DLD1 (cell line): ENCODE results near the gene SHC4.
"Not testable (repeated sequence)": the region's sequence is repeated elsewhere in the genome, so short reads cannot be mapped to it uniquely, and the experiment has no call there.

Source experiments
- in situ Hi-C: cut with HindIII; loops from 2 replicates; pipeline ENCODE4 v1.10.0; 2017; ENCODE audit warnings: low sequenced_read_pairs

Gene SHC4

DNA sequence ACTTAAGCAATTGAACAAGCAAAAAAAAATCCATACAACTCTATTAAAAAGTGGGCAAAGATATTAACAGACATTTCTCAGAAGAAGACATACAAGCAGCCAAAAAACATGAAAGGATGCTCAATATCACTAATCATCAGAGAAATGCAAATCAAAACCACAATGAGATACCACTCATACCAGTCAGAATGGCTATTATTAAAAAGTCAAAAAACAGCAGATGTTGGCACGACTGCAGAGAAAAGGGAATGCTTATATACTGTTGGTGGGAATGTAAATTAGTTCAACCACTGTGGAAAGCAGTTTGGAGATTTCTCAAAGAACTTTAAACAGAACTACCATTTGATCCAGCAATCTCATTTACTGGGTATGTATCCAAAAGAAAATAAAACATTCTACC, 7.2 kb upstream of the SHC4 start:
- in situ Hi-C loops, result not testable (repeated sequence)

DNA sequence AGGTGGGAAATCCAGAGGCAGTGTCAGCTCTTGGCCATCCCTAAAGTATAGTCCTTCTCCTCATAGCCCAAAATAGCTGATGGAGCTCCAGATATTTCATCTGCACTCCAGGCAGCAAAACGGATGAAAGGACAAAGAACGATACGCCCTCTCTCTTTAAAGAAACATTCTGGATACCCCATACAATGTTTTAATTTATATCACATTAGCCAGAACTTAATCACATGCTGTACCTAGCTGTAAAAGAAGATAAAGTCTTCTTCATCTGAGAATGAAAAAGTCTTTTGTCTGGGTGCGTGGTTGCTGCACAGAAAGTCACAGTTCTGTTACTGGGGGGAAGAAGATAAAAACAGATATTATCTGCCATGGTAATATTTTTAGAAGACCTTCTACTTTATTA, 4.3 kb upstream of the SHC4 start:
- in situ Hi-C loops, result no loop called here

- in situ Hi-C loops, result no loop called here
Observed at GRCh38 chr15:48967336-48967735, 3.6 kb upstream of the SHC4 start.

DNA sequence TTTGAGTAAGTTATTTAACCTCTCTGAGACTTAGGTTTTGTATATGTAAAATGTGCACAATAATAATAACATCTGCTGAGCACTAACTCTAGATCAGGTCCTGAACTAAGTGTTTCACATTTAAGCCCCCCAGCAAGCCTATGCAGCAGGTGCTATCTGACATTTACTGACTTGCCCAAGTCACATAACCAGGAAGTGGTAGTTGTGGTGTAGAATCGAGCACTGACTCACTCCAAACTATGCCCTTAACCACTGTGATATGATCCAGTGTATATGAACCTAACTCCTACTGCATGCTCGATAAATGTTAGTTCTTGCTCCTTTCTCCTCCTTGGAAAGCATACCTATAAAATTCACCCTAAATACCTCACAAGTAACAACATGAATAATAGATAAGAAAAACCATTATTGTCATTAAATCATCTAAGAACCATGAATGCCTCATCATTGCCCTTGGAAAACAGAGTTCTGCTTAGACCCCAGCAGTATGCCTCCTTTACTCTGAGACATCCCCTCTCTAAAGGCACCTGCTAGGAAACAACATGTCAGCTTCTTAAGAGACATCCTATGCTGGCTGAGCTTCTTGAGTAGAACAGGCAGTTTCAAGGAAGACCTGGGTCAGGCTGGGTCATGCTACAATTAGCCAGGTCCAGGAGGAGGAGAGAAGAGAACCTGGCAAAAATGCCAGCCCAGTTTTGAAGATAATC, 3.0 kb upstream of the SHC4 start:
- in situ Hi-C loops, result no loop called here

- in situ Hi-C loops, result no loop called here
Observed at GRCh38 chr15:48965972-48966371, 2.3 kb upstream of the SHC4 start.

- in situ Hi-C loops, result no loop called here
Observed at GRCh38 chr15:48964898-48965297, 1.2 kb upstream of the SHC4 start.

- in situ Hi-C loops, result no loop called here
Observed at GRCh38 chr15:48962662-48963523, 826 bp downstream of the SHC4 start.

DNA sequence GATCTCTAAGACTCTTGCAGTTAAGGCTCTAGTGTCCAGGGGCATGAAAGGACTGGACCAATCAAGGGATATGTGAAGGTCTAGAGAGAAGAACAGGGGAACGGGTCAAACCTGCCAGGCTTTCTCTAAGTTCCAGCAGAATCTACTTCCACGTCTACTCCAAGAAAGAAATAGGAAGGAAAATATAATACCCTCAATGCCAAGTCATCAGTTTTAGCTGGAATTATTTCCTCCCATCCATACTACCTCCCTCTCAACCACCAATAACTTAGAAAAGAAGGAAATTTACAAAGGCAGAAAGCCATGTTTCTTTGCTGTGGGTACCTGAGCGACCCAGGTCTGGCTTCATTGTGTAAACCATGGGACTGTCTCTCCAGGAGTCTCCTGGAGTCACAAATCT, 7.8 kb downstream of the SHC4 start:
- in situ Hi-C loops, result no loop called here

DNA sequence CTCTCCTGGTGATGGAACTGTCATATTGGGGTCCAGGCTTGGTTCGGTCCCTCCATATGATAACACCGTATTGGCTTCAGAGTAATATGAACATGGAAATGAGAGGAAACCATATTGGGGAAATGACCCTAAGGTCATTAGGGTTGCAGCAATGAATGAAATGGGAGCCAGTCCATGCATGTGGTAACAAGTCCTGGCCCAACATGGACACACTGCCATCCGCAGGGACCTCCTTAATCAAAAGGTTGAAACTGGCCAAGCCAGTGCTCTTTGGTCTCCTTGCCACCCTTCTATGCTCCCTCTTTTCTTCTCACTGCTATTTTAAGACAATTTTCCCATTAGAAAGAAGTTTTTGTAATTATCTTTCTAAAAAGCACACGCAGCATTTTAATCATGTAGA, 8.3 kb downstream of the SHC4 start:
- in situ Hi-C loops, result no loop called here

DNA sequence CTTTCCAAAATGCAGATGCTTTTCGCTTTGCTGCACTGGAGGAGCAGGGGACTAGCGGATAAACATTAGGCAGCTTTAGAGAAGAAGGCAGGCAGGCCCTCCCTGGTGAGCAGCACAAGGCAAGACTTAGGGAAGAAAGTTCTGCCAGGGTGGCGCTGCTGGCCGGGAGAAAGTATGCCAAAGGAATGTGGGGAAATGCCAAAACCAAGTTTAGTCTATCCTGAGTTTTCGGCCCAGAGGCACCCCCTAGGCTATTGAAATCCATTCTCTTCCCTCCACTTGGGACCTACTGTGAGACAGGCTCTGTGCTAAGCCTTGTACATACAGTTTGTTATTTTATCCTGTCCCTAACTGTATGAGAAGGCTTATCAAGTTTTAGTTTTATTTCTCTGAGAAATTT, 9.2 kb downstream of the SHC4 start:
- in situ Hi-C loops, result no loop called here

DNA sequence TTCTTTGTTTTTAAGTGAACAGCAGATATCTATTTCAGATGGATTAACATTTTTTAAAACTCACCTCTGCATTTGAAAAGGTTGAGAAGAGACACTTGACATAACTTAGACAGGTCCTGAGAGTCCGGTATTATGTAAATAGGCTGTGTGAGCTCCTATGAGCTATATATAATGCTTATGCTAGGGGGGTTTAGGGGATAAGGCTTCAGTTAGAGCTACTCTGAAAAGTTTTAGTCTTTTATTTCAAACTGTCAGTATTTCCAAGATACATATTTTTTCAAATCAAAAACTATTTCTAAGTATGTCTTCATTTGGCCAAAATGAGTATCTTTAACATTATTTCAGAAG, 16.9 kb downstream of the SHC4 start:
- in situ Hi-C loops, result no loop called here

GRCh38 chr15:48946074-48946839, 17.5 kb downstream of the SHC4 start:
- in situ Hi-C loops, result no loop called here

GRCh38 chr15:48945386-48945785, 18.3 kb downstream of the SHC4 start:
- in situ Hi-C loops, result no loop called here

- in situ Hi-C loops, result no loop called here
Observed at GRCh38 chr15:48941904-48942303, 21.8 kb downstream of the SHC4 start.

- in situ Hi-C loops, result no loop called here
Observed at GRCh38 chr15:48940508-48940907, 23.2 kb downstream of the SHC4 start.

- in situ Hi-C loops, result no loop called here
Observed at GRCh38 chr15:48939648-48940047, 24.1 kb downstream of the SHC4 start.

- in situ Hi-C loops, result no loop called here
Observed at GRCh38 chr15:48937886-48938285, 25.8 kb downstream of the SHC4 start.

- in situ Hi-C loops, result no loop called here
Observed at GRCh38 chr15:48936666-48937065, 27.1 kb downstream of the SHC4 start.

- in situ Hi-C loops, result no loop called here
Observed at GRCh38 chr15:48935236-48935635, 28.5 kb downstream of the SHC4 start.

DNA sequence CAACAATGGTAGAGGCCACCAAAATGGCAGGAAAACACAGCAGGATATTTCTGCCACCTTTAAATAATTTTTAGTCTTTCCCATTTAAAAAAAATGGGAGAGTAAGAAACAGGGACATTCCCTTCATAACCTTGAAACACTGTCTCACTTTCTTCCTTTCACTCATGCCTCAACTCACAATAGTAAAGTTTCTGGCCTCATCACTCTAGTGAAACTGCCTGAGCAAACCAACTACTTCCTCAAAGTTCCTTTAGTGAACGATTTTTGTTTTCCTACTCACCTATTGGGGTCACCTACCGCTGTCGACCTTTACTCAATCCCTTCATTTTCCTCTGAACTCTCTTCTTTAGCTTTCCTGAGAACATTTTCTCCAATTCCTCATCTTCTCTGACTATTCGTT, 33.0 kb downstream of the SHC4 start:
- in situ Hi-C loops, result no loop called here

- in situ Hi-C loops, result no loop called here
Observed at GRCh38 chr15:48929661-48930060, 34.1 kb downstream of the SHC4 start.
